SK-MEL-5 (cell line): Measurements from ENCODE around the gene PELI2. TPM values are rescaled to one million over a fixed set of nuclear protein-coding genes. Genes with fewer than 3 reads are reported as not detected.

ENCODE experiments used
- DNase-seq: peaks from one replicate; pipeline ENCODE4 v3.0.0-alpha.2; 2016; ENCODE audit warnings: low read depth, low spot score
- in situ Hi-C: cut with HindIII; loops from 2 replicates; pipeline ENCODE4 v1.10.0; 2016; ENCODE audit warnings: low sequenced_read_pairs, high pct_unique_total_duplicates, low pct_unique_long_range_greater_than_20kb
- total RNA-seq: library from RNA; depleted of rRNA; stranded (reverse); fragments of >200 nt; shearing (Covaris generic); gene quantifications from 2 replicates; pipeline ENCODE4 v1.2.3, GENCODE V29; 2014

PELI2 gene
- total RNA-seq, 1 experiment from 2014 or later, result 3.2 TPM

DNA sequence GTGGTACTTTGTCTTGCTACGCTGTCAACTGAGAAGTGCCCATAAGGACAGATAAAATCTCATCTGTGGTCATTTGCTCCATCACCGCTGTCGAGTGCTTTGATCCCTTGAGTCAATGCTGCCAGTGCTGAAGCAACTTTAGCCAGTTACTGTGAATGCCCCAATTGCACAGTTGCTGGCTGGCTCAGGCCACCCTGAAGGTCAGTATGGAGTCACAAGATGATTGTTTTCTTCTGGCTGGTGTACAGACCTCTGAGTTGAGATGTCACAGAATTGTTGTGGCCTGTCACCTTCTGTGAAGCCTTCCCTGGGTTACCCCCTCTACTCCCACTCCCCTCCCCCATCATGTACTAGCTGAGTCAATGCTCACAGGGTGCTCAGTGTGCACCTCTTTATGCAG lies 92.9 kb downstream of the PELI2 start:
- in situ Hi-C loops, result no loop called here
- no peak for DNase-seq

GRCh38 chr14:56211844-56212243 lies 93.6 kb downstream of the PELI2 start:
- in situ Hi-C loops, result no loop called here
- no peak for DNase-seq

DNA sequence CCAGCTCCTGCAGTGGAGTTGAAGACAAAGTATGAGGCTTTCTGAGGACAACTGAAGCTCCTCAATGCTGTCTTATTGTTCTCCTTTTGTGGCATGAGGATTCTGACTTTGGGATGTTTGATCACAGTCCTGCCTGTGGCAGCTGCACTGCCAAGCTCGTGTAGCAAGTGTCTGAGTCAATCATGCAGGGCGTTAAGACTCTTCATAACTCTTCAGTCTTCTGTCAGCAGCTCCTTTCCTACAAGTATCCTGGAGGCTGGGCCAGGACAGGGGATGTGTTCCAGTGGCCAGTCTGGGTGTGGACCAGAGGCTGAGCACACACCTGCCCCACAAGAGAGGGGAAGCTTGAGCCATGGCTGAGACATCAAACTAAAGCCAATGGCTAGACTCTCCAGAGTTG lies 94.3 kb downstream of the PELI2 start:
- no peak for DNase-seq
- in situ Hi-C loops, result no loop called here

- no peak for DNase-seq
- in situ Hi-C loops, result no loop called here
These were observed 95.1 kb downstream of the PELI2 start for GRCh38 chr14:56213306-56213705.

DNA sequence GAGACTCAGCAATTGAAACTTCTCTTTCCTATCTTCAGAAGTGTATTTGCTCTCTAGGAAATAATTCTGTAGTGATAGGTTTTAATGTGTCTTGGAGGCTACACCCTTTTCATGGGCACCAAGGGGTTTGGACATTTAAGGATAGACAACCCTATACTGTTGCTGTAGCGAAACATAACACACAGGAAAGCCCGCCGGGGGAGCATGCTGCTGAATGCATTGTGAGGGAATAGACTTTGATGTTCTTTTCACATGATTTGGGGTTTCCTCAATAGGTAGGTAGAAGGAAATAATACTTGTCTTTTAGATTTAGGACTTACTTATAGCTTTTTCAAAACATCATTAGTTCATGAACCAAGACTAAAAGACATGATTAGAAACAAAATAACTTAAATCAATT lies 97.0 kb downstream of the PELI2 start:
- DNase-seq, result no peak
- in situ Hi-C loops, result no loop called here

DNA sequence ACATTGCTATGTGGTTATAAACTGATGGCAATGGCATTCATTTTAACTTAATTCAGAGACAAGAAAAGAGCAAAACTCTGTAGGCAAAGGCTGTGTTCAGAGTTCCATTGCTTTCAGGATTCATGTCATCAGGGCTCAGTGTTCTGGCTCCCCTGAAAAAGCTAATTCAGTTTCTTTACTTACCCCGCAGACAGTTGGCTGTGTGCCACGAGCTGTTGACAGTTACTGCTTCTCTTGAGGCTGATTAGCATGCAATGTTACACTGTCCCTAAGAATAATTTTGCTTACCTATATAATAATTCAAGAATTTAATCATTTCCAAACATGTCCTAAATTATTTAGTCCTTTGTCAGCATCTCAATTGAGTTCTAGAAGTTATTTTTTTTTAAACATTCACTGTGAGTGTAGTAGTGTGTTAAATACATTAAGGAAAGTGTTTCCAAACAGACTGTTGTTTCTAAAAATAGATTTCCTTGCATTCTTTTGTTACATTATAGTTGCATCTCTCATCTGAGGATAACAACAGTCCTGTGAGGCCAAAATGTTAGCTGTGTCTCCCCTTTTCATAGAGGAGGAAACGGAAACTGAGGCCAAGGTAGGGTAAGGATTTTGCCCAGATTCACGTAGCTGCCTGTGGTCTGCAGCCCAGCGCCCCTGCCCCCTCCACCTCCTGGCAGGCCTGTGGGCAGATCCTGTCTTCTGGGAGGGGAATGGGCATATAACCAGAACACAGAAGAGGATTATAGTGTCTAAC lies 98.6 kb downstream of the PELI2 start:
- in situ Hi-C loops, result no loop called here
- peak; percentile 14 for DNase-seq

GRCh38 chr14:56217380-56218045 lies 99.3 kb downstream of the PELI2 start:
- DNase-seq, result no peak
- in situ Hi-C loops, result no loop called here

GRCh38 chr14:56219666-56220413 lies 101.6 kb downstream of the PELI2 start:
- in situ Hi-C loops, result no loop called here
- DNase-seq, result no peak

DNA sequence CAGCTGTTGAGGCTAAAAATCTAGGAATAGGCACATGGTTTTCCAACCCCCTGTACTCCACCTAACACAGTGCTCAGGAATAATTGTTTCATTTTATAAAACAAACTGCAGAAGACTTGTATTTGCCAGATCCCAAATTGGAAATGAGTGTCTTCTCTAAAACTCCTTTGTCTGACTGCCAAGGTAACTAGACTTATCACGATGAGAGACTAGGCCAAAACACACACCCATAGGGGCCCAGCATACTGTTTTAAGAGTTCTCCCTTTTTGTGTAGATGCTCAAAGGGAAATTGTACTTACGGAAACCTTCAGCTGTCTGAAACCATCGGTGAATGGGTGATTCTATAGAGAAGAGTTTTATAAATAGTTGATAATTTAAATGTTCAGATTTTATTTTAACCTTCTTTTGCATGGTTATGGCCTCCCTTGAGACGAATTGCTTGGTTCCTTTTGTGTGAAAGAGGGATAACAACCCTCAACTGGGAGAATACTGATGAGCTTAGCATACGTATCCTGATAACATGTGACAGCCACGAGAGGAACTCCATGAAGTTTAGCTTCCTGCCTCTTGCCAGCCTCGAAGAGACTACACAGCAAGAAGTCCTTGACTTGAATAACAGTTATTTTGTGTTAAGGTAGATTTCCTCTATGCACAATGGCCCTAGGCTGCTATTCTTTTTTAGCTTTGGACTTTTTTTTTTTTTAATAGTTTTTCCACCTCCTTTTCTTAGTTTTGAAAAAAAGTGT lies 103.3 kb downstream of the PELI2 start:
- in situ Hi-C loops, result no loop called here
- DNase-seq, result no peak

GRCh38 chr14:56224229-56224628 lies 106.0 kb downstream of the PELI2 start:
- in situ Hi-C loops, result no loop called here
- no peak for DNase-seq

DNA sequence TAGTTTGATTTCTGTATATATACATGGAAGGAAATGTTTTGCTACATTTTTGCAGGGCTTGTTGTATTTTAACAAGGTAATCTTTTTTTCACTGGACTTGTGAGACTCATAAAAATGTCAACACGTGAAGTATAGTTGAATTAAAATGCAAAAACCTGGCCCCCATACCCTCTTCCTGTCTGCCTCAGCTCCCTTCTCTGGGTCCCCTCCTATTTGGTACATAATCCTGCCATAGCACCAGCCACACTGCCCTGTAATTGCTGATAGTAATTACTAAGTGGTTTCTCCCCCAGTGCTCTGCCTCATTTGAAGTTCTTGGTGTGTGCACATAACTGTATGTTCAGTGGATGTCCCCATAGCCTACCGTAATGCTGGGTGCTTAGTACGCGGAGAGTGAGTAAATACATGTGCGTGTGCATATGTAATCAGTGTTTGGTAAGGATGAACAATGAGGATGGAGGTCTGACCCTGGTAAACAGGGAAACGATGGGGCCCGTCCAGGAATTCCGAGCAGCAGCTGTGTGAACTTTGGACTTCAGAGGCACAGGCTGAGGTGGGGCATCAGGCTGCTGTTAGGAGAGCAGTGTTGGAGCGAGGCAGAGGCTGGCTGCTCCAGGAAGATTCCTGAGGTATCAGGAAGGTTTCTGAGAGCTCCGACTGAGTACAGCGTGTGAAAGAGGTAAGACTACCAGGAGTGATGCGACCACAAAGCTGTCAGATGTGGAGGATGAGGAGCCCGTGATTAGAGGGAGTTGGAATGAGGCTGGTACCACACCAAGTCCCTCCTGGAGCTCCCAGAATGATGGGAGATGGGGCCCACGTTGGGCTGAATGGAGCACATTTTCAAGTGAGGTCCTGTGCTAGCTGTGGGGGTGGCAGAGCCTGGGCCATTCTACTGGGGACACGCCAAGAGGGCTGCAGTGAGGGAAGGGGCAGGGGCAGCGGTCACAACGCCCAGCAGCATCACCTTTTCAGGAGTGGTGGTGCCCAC lies 106.8 kb downstream of the PELI2 start:
- no peak for DNase-seq
- in situ Hi-C loops, result no loop called here

GRCh38 chr14:56235388-56235787 lies 117.2 kb downstream of the PELI2 start:
- in situ Hi-C loops, result no loop called here
- no peak for DNase-seq

- no peak for DNase-seq
- in situ Hi-C loops, result no loop called here
These were observed 119.2 kb downstream of the PELI2 start for GRCh38 chr14:56237398-56237797.

DNA sequence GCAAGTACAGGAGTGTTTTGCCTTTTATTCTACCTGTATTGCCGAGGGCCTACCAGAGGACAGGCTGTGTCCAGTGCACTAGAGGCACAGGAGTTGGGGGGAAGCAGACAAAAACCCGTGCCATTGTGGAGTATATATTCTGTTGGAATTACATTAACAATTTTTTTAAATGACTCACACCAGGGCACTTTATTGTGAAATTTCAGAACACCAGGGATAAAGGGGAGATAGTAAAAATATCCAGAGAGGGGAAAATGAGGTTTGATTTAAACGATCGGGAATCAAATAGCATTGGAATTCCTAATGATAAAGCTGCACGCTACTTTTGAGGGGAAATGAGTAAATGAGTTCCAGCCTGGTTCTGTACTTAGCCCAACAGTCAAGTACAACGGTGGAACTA lies 123.2 kb downstream of the PELI2 start:
- in situ Hi-C loops, result no loop called here
- no peak for DNase-seq

DNA sequence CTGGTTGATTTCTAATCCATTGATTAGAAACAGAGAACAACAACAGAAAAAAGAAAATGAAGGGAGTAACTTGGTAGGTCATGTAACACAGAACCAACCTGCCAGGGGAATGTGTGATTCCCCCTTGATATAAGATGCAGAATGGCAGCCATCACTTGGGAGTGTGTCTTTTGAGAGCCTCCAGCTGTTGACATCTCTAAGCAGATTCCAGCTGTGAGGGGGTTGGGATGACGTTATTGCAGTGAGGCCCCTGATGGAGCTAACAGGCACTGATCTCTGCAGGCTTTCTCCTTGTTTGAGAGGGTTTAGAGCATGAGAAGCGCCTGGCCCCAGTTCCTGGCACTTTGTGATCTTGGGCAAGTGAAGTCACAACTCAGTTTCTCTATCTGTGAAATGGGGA lies 124.9 kb downstream of the PELI2 start:
- in situ Hi-C loops, result no loop called here

DNA sequence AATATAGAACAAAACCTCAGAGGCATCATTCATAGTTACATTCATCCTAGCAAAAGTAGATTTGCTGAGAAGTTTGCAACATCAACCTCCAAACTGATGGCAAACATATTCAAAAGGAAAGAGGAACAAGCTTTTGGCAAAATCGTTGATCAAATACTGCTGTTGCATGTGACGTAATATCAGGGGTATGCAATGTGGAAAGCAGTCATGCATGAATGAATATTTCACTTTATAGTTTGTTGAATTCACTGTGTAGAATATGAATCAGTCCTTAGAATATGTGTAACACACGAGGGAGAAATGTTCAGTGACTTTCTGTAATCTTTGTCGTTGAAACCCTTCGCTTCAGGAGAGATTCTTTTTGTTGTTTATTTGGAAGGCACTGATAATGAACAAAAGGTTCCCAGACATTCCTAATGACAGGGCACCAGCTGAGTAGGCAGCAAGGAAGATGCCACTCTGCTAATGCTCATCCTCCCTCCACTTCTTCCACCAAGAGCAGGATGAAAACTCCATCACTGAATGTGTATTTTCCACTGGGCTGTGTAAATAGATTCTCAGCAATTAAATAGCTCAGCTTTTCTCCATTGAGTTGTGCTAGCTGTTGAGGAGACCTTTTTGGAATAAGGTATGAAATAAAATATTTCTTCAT lies 126.1 kb downstream of the PELI2 start:
- in situ Hi-C loops, result no loop called here
- DNase-seq, result no peak

More for the DNA sequence above, 124.9 kb downstream of the PELI2 start:
- DNase-seq, result no peak
